GM12878 (cell line): ENCODE results near the gene DEFB115.

Source experiments
- CBFB ChIP-seq: IDR thresholded peaks from 2 replicates; pipeline ENCODE4 v1.6.1; 2016; ENCODE audit warnings: antibody characterized with exemption, low read depth
- CHD1 ChIP-seq: IDR thresholded peaks from 2 replicates; pipeline ENCODE4 v1.6.1; 2012; ENCODE audit warnings: low read depth, low read length, improper control_type of control experiment
- CTCF ChIP-seq, 3 experiments: IDR thresholded peaks in 2 of 3; conservative IDR thresholded peaks in 1 of 3; 2 replicates each; pipeline ENCODE4 v1.5.1; 2011; ENCODE audit warnings: low read depth in 3 of 3, low read length in 3 of 3, mild to moderate bottlenecking in 3 of 3, control low read depth in 2 of 3, moderate library complexity in 2 of 3, inconsistent platforms in 1 of 3, mixed read lengths in 1 of 3; ENCODE audit not compliant: control insufficient read depth in 2 of 3, insufficient read depth in 1 of 3; ENCODE audit errors: extremely low read depth in 1 of 3
- EP300 ChIP-seq, 2 experiments: fragments of 150-350 bp in 1 of 2; IDR thresholded peaks; 2 replicates each; pipeline ENCODE4 v1.6.1; 2011 to 2012; ENCODE audit warnings: low read depth in 2 of 2, low read length in 2 of 2, borderline replicate concordance in 1 of 2, improper control_type of control experiment in 1 of 2, inconsistent platforms in 1 of 2; ENCODE audit not compliant: control insufficient read depth in 1 of 2
- EZH2 ChIP-seq: IDR thresholded peaks from 2 replicates; pipeline ENCODE4 v1.6.1; 2012; ENCODE audit warnings: low read depth, mild to moderate bottlenecking, control low read depth, inconsistent platforms, low read length, borderline replicate concordance; ENCODE audit not compliant: control insufficient read depth
- GABPA ChIP-seq: IDR thresholded peaks from 2 replicates; pipeline ENCODE4 v1.6.1; 2014; ENCODE audit warnings: antibody characterized with exemption, low read depth, mild to moderate bottlenecking, inconsistent platforms
- HCFC1 ChIP-seq: fragments of 150-350 bp; IDR thresholded peaks from 2 replicates; pipeline ENCODE4 v1.6.1; 2014; ENCODE audit warnings: low read length
- HDAC2 ChIP-seq: fragments of 200-600 bp; sonication (generic); IDR thresholded peaks from 2 replicates; pipeline ENCODE4 v1.6.1; 2017
- KAT2A ChIP-seq: conservative IDR thresholded peaks from 2 replicates; pipeline ENCODE4 v1.6.1; 2011; ENCODE audit warnings: low read depth, low read length; ENCODE audit not compliant: control insufficient read depth
- POLR2A ChIP-seq: IDR thresholded peaks from 2 replicates; pipeline ENCODE4 v1.6.1; 2011; ENCODE audit warnings: low read depth, mild to moderate bottlenecking, low read length
- POLR2AphosphoS5 ChIP-seq: IDR thresholded peaks from 2 replicates; pipeline ENCODE4 v1.6.1; 2011; ENCODE audit warnings: mild to moderate bottlenecking, low read length, inconsistent platforms

- TF ChIP-seq CTCF (IDR thresholded peaks at IDR 0.05 in 2 of 3, conservative IDR thresholded peaks at IDR 0.05 in 1 of 3; ENCODE audit: control insufficient read depth in 2 of 3, extremely low read depth in 1 of 3, insufficient read depth in 1 of 3, low read depth in 3 of 3, low read length in 3 of 3) (no peak), GABPA (no peak), KAT2A (no peak), CHD1 (no peak), CBFB (no peak), POLR2AphosphoS5 (no peak), HCFC1 (no peak), EZH2 (no peak), HDAC2 (no peak), POLR2A (no peak), EP300 (IDR thresholded peaks at IDR 0.05; ENCODE audit: borderline replicate concordance in 1 of 2, control insufficient read depth in 1 of 2, low read depth in 2 of 2, low read length in 2 of 2) (no peak)
These were observed 20.7 kb downstream of the DEFB115 start for GRCh38 chr20:31278178-31278577.
